ENCODE data around the gene RYK.

DNA sequence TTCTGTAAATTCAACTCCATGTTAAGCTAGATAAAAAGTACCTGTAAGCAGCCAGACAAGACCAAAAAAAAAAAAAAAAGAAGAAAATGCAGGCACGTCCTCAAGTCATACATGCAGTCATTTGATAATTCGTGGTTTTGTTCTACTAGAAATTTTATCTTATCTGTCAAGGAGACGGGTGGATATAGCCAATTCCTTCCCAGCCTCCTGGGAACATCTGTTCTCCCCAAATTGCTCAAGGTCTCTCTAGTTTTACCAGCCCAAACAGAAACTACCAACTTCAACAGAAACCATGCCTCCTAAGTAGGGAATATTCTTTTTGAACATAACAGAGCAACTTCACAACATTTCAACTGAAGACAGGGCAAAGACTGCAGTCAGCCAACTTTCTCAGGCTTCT is 19.5 kb downstream of the RYK start:
- TF ChIP-seq, protein P1, sequence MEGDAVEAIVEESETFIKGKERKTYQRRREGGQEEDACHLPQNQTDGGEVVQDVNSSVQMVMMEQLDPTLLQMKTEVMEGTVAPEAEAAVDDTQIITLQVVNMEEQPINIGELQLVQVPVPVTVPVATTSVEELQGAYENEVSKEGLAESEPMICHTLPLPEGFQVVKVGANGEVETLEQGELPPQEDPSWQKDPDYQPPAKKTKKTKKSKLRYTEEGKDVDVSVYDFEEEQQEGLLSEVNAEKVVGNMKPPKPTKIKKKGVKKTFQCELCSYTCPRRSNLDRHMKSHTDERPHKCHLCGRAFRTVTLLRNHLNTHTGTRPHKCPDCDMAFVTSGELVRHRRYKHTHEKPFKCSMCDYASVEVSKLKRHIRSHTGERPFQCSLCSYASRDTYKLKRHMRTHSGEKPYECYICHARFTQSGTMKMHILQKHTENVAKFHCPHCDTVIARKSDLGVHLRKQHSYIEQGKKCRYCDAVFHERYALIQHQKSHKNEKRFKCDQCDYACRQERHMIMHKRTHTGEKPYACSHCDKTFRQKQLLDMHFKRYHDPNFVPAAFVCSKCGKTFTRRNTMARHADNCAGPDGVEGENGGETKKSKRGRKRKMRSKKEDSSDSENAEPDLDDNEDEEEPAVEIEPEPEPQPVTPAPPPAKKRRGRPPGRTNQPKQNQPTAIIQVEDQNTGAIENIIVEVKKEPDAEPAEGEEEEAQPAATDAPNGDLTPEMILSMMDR (IDR thresholded peaks at IDR 0.05): no peak
- TF ChIP-seq POLR2A (IDR thresholded peaks at IDR 0.05): no peak

Measured in esophagus squamous epithelium (tissue), 4 donors.